Mucosa of descending colon (tissue), 3 donors: ENCODE results near the gene C1RL. TPM values are rescaled to one million over a fixed set of nuclear protein-coding genes. Genes with fewer than 3 reads are reported as not detected.

ENCODE experiments used
- ATAC-seq: fragments of 200-7000 bp; cut with Tn5 transposase; one replicate; pipeline ENCODE4 v1.9.1; 2020; ENCODE audit warnings: mild to moderate bottlenecking, moderate library complexity
- DNase-seq, 3 donors: peaks; one replicate each; pipeline ENCODE4 v3.0.0-alpha.2; 2020
- H3K36me3 ChIP-seq: fragments of 200-600 bp; one replicate; pipeline ENCODE4 v1.8.0; 2021; ENCODE audit warnings: low read depth, mild to moderate bottlenecking
- H3K4me1 ChIP-seq: fragments of 200-600 bp; one replicate; pipeline ENCODE4 v1.8.0; 2021; ENCODE audit warnings: low read depth, mild to moderate bottlenecking
- H3K4me3 ChIP-seq: fragments of 200-600 bp; one replicate; pipeline ENCODE4 v1.8.0; 2021; ENCODE audit warnings: mild to moderate bottlenecking
- H3K9me3 ChIP-seq: fragments of 200-600 bp; one replicate; pipeline ENCODE4 v1.8.0; 2021; ENCODE audit warnings: mild to moderate bottlenecking
- CTCF ChIP-seq: fragments of 200-600 bp; IDR thresholded peaks from one replicate; pipeline ENCODE4 v1.8.0; 2022; ENCODE audit warnings: antibody characterized with exemption, mild to moderate bottlenecking
- intact Hi-C, 2 donors: fragments of 100-400 bp; cut with DNase I in 1 of 2; cut with micrococcal nuclease in 1 of 2; formaldehyde crosslinking; loops; one replicate each; pipeline versions ENCODE4 v1.11.0 to v1.11.1; 2022; cut with DNase I, micrococcal nuclease
- total RNA-seq, 3 donors: library from RNA; stranded (reverse); fragmentation: NEBNext Ultra II Directional in 2 of 3; extraction: Animal tissue kit (Norgen Biotek cat#: 25700) in 2 of 3; gene quantifications; one replicate each; pipeline versions ENCODE4 v1.2.1 to v1.2.4, GENCODE V29; 2021 to 2023
- donor health status: DM: no; HTN: no; CAD: no; lungs with moderate emphysema.
- donor health status: DM: no; HTN: no; CAD: no.
- donor health status: DM: no; HTN: yes; CAD: no.

The C1RL gene
- total RNA-seq, 3 donors from 2014 or later, result 47.5 to 61.4 (median 49.4) TPM

GRCh38 chr12:7090222-7090998, 18.6 kb downstream of the C1RL start:
- no peak overlapping the region for H3K4me3 ChIP-seq
- TF ChIP-seq CTCF, result no peak
- DNase-seq (no peak), ATAC-seq (no peak)
- intact Hi-C loops, result loop anchor here in 1 of 2 donors (10.0 kb wide), 1 partner anchor 176 kb away; the partner anchor contains the start of gene ENO2
- H3K4me1 ChIP-seq, result peaks cover 5% of the 10 kb centered on the region
- H3K9me3 ChIP-seq, result no peaks in the 10 kb centered on the region
- no peaks in the 10 kb centered on the region for H3K36me3 ChIP-seq

- TF ChIP-seq CTCF, result no peak
- Histone ChIP-seq H3K4me1 (peaks cover 5% of the 10 kb centered on the region), H3K36me3 (no peaks in the 10 kb centered on the region), H3K9me3 (no peaks in the 10 kb centered on the region), H3K4me3 (no peak overlapping the region)
- no peak for ATAC-seq
- no peak for DNase-seq
- intact Hi-C loops, result no loop called here
These were observed 19.7 kb downstream of the C1RL start for GRCh38 chr12:7089196-7089871.

- DNase-seq (no peak), ATAC-seq (no peak)
- Histone ChIP-seq H3K36me3 (no peaks in the 10 kb centered on the region), H3K4me1 (no peaks in the 10 kb centered on the region), H3K9me3 (no peaks in the 10 kb centered on the region), H3K4me3 (no peak overlapping the region)
- intact Hi-C loops, result no loop called here
- no peak for TF ChIP-seq CTCF
These were observed 25.9 kb downstream of the C1RL start for GRCh38 chr12:7083125-7083524.

GRCh38 chr12:7081037-7081436, 28.0 kb downstream of the C1RL start:
- no peaks in the 10 kb centered on the region for H3K9me3 ChIP-seq
- H3K4me1 ChIP-seq, result no peaks in the 10 kb centered on the region
- intact Hi-C loops, result no loop called here
- no peaks in the 10 kb centered on the region for H3K36me3 ChIP-seq
- no peak overlapping the region for H3K4me3 ChIP-seq
- DNase-seq (no peak), ATAC-seq (no peak)
- no peak for TF ChIP-seq CTCF

- ATAC-seq, result no peak
- Histone ChIP-seq H3K4me3 (no peak overlapping the region), H3K4me1 (no peaks in the 10 kb centered on the region), H3K36me3 (no peaks in the 10 kb centered on the region), H3K9me3 (no peaks in the 10 kb centered on the region)
- no peak for TF ChIP-seq CTCF
- intact Hi-C loops, result no loop called here
- no peak for DNase-seq
These were observed 29.2 kb downstream of the C1RL start for GRCh38 chr12:7079826-7080125.
